Activated CD4-positive, alpha-beta T cell treated with anti-CD3 and anti-CD28 coated beads for 36 hours (primary cell): ENCODE measurements around the gene TEX19. TPM values are rescaled to one million over a fixed set of nuclear protein-coding genes. Genes with fewer than 3 reads are reported as not detected.
"Not testable (repeated sequence)": the region's sequence is repeated elsewhere in the genome, so short reads cannot be mapped to it uniquely, and the experiment has no call there.

Experiments
- ATAC-seq: fragments of 200-7000 bp; cut with Tn5 transposase; one replicate; pipeline ENCODE4 v1.10.0; 2021; ENCODE audit warnings: mild to moderate bottlenecking, moderate library complexity
- CTCF ChIA-PET: fragments of 350-600 bp; sonication (Branson Sonifier 250); formaldehyde crosslinking; loops from one replicate; lab custom pipeline; 2021; ENCODE audit warnings: antibody characterized with exemption; lab: Charles Lee
- POLR2A ChIA-PET: fragments of 350-600 bp; sonication (Branson Sonifier 250); formaldehyde crosslinking; loops from one replicate; lab custom pipeline; 2021; ENCODE audit warnings: antibody characterized with exemption, inconsistent platforms; lab: Charles Lee
- DNase-seq: peaks from one replicate; pipeline ENCODE4 v3.0.0-alpha.2; 2020
- H3K27ac Mint-ChIP-seq: one replicate; pipeline ENCODE4 v1.8.0; 2021; ENCODE audit warnings: mixed read lengths
- H3K27me3 Mint-ChIP-seq: one replicate; pipeline ENCODE4 v1.8.0; 2021; ENCODE audit warnings: mixed read lengths
- H3K36me3 Mint-ChIP-seq: one replicate; pipeline ENCODE4 v1.8.0; 2021; ENCODE audit warnings: low read depth, mixed read lengths
- H3K4me1 Mint-ChIP-seq: one replicate; pipeline ENCODE4 v1.8.0; 2021; ENCODE audit warnings: mixed read lengths
- H3K4me3 Mint-ChIP-seq: one replicate; pipeline ENCODE4 v1.8.0; 2021; ENCODE audit warnings: mild to moderate bottlenecking, moderate library complexity, mixed read lengths
- H3K9me3 Mint-ChIP-seq: one replicate; pipeline ENCODE4 v1.8.0; 2021; ENCODE audit warnings: low read depth, mixed read lengths
- intact Hi-C, 2 experiments: fragments of 100-400 bp; cut with DNase I in 1 of 2; cut with micrococcal nuclease in 1 of 2; formaldehyde crosslinking; loops; one replicate each; pipeline versions ENCODE4 v1.14.2 to v1.15.1; 2022 to 2024; cut with DNase I, micrococcal nuclease
- total RNA-seq, 2 experiments: library from RNA; stranded (reverse); gene quantifications; one replicate each; pipeline ENCODE4 v1.2.3, GENCODE V29; 2021

TEX19 gene
- total RNA-seq, 2 experiments from 2014 or later: not detected

DNA sequence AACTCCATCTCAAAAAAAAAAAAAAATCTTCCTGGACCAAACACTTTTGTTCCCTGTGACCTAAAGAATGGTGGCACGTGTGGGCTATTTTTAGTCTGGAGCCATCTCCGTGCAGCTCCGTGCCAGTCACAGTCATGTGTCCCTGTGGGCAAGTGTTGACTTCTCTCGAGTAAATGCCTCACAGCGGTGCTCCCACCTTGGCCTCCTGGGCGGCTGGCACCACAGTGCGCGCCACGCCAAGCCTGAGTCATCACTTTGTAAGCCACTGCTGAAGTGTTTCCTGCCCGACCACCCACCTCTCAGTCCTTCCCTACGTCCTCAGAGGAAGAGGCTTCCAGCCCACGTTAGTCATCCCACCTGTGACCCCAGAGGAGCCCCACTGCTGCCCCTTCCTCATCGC is 48.2 kb downstream of the TEX19 start:
- ATAC-seq: no peak
- Mint-ChIP-seq H3K9me3 (no peaks in the 10 kb centered on the region), H3K36me3 (peaks cover 19% of the 10 kb centered on the region)

DNA sequence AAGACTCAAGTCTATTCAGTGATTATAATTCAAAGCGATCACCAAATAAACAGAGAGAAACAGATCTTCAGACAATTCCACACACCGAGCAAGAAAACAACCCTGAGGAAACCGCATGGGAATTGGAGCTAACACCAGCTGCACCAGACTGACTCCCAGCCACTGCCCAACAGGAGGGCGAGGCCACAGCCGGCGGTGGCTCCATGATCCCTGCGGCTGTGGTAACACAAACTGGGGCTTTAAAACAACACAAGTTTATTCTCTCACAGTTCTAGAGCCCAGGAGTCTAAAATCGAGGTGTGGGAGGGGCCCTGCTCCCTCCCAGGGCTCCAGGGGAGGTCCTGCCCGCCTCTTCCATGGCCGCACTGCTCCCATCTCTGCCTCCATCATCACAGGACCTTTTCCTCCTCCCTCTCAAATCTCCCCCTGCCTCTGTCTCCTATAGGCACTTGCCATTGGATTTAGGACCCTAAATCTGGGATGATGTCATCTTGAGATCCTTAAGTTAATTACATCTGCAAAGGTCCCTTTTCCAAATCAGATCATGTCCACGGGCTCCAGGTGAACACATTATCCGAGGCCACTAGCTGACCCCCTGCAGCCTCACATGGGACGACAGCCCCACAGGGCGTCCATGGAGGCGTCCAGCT is 49.4 kb downstream of the TEX19 start:
- no peak for DNase-seq
- intact Hi-C loops: no loop called here
- Mint-ChIP-seq H3K4me3 (no peak overlapping the region), H3K36me3 (peaks cover 17% of the 10 kb centered on the region), H3K27me3 (no peaks in the 10 kb centered on the region), H3K4me1 (peaks cover 7% of the 10 kb centered on the region), H3K9me3 (no peaks in the 10 kb centered on the region), H3K27ac (no peak overlapping the region)
- ATAC-seq: no peak
- CTCF ChIA-PET: no interaction called here
- POLR2A ChIA-PET: no interaction called here

More for the DNA sequence above, 48.2 kb downstream of the TEX19 start:
- Mint-ChIP-seq H3K27me3 (no peaks in the 10 kb centered on the region), H3K4me3 (no peak overlapping the region), H3K4me1 (peaks cover 7% of the 10 kb centered on the region), H3K27ac (no peak overlapping the region)
- ChIA-PET CTCF (interaction anchor here (1.1 kb wide), 1 partner anchor 17 kb away, joined by 3 read pairs; no protein-coding TSS in a partner anchor), POLR2A (no interaction called here)
- no peak for DNase-seq
- intact Hi-C loops: no loop called here

DNA sequence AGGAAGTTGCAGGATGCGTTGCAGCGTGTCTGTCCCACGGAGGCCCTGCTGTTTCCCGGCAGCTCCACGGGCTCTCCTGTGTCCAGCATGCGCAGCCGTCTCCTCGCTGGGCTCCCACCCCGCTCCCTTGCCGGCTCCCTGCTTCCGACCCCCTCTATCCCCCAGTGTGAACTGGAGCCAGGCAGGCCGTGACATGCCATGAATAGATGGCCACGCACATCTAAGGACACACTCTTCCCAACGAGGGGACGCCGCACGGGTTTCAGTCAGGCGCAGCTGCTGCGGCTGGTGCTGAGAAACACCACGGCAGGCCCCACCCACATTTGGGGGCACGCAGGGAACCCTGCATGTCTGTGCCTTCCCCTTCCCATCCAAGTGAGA is 49.9 kb downstream of the TEX19 start:
- H3K36me3 Mint-ChIP-seq: peaks cover 15% of the 10 kb centered on the region
- intact Hi-C loops: no loop called here
- H3K9me3 Mint-ChIP-seq: no peaks in the 10 kb centered on the region
- no peak overlapping the region for H3K4me3 Mint-ChIP-seq
- DNase-seq: no peak
- no peaks in the 10 kb centered on the region for H3K27me3 Mint-ChIP-seq
- H3K27ac Mint-ChIP-seq: no peak overlapping the region
- H3K4me1 Mint-ChIP-seq: peaks cover 7% of the 10 kb centered on the region
- ChIA-PET CTCF (interaction anchor here (0.8 kb wide), 1 partner anchor 46 kb away, joined by 3 read pairs; no protein-coding TSS in a partner anchor), POLR2A (no interaction called here)
- no peak for ATAC-seq

DNA sequence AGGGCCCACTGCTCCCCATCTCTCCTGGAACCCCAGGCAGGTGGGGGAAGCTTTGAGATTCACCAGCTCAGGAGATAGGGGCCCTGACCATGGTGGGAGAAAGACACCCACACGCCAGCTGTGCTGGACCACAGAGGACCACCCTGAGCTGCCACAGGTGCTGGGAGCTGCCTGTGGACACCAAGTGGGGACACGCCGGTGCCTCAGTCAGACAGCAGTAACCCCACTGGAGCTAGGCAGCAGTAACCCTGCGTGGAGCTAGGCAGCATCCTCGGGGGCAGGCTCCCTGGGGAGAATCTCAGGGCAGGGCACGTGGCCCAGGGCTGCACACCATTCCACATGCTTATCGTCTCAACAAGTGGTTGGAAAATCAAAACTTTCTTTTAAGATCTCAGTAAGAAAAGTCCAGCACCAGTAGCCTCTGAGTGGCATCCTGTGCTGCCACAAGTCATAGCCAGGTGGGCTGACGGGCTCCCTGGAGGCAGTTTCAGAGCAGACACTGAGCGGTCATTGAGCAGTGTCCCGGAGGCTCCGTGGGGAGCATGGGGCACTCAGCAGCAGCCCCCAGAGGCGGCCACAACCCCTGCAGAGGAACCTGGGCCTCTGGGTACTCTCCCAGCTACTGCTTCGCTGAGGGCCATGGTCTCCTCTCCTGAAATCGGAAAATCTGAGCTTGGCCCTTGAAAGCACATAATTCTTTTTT is 51.1 kb downstream of the TEX19 start:
- Mint-ChIP-seq H3K36me3 (peaks cover 21% of the 10 kb centered on the region), H3K9me3 (no peaks in the 10 kb centered on the region), H3K27me3 (no peaks in the 10 kb centered on the region), H3K4me1 (peaks cover 14% of the 10 kb centered on the region), H3K4me3 (no peak overlapping the region), H3K27ac (no peak overlapping the region)
- no peak for ATAC-seq
- DNase-seq: no peak
- POLR2A ChIA-PET: no interaction called here
- CTCF ChIA-PET: interaction anchor here (0.6 to 0.8 kb wide), 2 partner anchors 14 to 47 kb away, joined by 3 read pairs; no protein-coding TSS in a partner anchor
- intact Hi-C loops: loop anchor here in 1 of 2 experiments (10.0 kb wide), 1 partner anchor 175 kb away; no protein-coding TSS in a partner anchor

DNA sequence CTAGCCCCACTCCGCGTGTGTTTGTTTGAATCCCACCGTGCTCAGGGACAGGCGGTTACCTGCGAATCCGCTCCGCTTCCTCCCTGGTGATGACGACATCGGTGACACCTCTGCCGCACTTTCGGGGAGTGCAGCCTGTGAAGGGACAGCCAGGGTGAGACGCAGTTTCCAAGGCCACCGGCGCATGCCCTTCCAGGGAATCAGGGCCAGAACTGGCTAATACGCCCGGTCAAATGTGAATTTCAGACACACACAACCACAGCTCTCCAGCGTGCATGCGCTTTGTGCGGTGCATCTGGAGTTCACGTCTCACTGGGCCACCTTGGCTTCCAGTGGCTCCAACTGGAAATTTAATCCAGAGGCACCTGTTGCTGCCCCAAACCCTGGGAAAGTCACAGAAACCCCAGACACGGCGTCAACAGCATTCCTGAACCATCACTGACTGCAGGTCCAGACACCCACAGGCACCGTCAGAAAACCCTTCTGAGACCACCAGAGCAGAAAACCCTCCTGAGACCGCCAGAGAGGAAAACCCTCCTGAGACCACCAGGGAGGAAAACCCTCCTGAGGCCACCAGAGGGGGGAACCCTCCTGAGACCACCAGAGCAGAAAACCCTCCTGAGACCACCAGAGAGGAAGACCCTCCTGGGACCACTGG is 52.5 kb downstream of the TEX19 start:
- Mint-ChIP-seq H3K4me1 (peaks cover 15% of the 10 kb centered on the region), H3K27me3 (no peaks in the 10 kb centered on the region), H3K27ac (no peak overlapping the region), H3K9me3 (no peaks in the 10 kb centered on the region), H3K36me3 (peaks cover 20% of the 10 kb centered on the region), H3K4me3 (no peak overlapping the region)
- ATAC-seq: no peak
- ChIA-PET CTCF (no interaction called here), POLR2A (no interaction called here)
- no peak for DNase-seq
- intact Hi-C loops: loop anchor here in 1 of 2 experiments (10.0 kb wide), 1 partner anchor 177 kb away; no protein-coding TSS in a partner anchor

DNA sequence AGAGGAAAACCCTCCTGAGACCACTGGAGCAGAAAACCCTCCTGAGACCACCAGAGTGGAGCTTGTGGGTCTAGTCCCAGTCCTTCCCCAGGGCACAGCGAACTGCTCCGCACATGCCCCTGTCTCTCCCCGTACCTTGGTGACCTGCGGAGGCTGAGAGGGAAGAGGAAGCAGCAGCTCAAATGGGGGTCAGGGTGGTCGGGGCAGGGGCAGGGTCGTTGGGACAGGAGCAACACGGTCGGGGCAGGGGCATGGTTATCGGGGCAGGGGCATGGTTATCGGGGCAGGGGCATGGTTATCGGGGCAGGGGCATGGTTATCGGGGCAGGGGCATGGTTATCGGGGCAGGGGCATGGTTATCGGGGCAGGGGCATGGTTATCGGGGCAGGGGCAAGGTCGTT is 53.0 kb downstream of the TEX19 start:
- Mint-ChIP-seq H3K36me3 (peaks cover 20% of the 10 kb centered on the region), H3K4me1 (peaks cover 15% of the 10 kb centered on the region)
- H3K9me3 Mint-ChIP-seq, ATAC-seq, DNase-seq, H3K27ac Mint-ChIP-seq, H3K27me3 Mint-ChIP-seq, H3K4me3 Mint-ChIP-seq, CTCF ChIA-PET, POLR2A ChIA-PET: not testable (repeated sequence)
- intact Hi-C loops: loop anchor here in 1 of 2 experiments (10.0 kb wide), 1 partner anchor 177 kb away; no protein-coding TSS in a partner anchor

DNA sequence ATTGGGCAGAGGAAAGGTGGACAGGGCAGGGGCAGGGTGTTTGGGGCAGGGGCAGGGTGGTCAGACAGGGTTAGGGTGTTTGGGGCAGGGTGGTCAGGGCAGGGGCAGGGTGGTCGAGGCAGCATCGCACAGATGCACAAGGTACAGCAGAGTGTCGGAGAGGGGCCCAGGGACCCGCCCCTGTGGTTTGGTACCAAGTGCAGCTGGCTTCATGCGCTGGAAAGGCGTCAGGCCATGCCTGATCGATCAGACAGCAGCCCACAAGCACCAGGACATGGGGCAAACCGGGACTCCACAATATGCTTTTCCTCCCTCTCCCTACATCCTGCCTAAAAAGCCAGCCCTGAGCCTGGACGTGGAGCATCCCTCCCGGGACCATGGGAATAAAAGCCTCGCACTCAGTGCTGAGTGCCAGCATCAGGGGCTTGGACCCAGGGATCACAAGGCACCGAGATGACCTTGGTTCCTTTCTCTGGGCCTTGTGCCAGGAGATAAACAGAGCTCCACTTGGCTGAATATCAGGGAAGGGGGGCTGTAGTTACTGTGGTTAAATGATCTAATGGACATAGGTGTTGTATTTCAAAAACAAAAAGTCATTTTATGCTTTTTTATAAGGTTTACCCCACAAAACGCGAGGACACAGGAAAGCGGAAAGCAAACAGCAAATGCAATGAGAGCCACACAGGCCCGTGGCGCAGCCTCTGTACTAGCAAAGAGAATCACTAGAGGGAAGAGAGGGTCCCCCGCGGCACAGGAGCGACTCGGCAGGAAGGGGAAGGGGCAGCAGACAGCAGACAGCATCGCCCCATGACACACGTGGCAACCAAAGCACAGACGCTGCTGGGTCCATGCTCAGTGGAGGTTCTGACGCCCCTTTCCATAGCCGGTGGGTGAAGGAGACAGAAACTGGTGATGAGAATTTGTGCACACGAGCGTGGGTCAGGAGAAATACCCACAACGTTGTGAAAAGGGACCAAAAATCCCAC is 53.8 kb downstream of the TEX19 start:
- peaks cover 8% of the 10 kb centered on the region for H3K4me1 Mint-ChIP-seq
- CTCF ChIA-PET: interaction anchor here (1.4 kb wide), 1 partner anchor 62 kb away, joined by 4 read pairs; no protein-coding TSS in a partner anchor
- no peak for ATAC-seq
- peaks cover 20% of the 10 kb centered on the region for H3K36me3 Mint-ChIP-seq
- no peak overlapping the region for H3K27ac Mint-ChIP-seq
- DNase-seq: no peak
- H3K4me3 Mint-ChIP-seq: no peak overlapping the region
- intact Hi-C loops: loop anchor here in 1 of 2 experiments (10.0 kb wide), 1 partner anchor 178 kb away; no protein-coding TSS in a partner anchor
- no peaks in the 10 kb centered on the region for H3K9me3 Mint-ChIP-seq
- POLR2A ChIA-PET: no interaction called here
- H3K27me3 Mint-ChIP-seq: no peaks in the 10 kb centered on the region

Other genes with a start within 250 kb of the TEX19 start
- 10 to 100 TPM; 41.6 to 43.8 TPM for gene CCDC57, start 146.4 kb upstream of the TEX19 start, total RNA-seq
- gene SLC16A3, start 130.2 kb upstream of the TEX19 start, total RNA-seq: 100 to 1,000 TPM in 1 of 2 experiments, 10 to 100 TPM in 1; 93.2 to 157 TPM
- 100 to 1,000 TPM; 118 to 182 TPM for gene CSNK1D, start 85.5 kb upstream of the TEX19 start, total RNA-seq
- 100 to 1,000 TPM; 614 to 725 TPM for gene CD7, start 41.6 kb upstream of the TEX19 start, total RNA-seq
- gene SECTM1, start 25.5 kb upstream of the TEX19 start, total RNA-seq: 10 to 100 TPM in 1 of 2 experiments, 1 to 10 TPM in 1; 9.0 to 10.9 TPM
- gene UTS2R, start 12.5 kb downstream of the TEX19 start, total RNA-seq: not detected
- gene HEXD, start 59.1 kb downstream of the TEX19 start, total RNA-seq: 10 to 100 TPM; 23.3 to 26.0 TPM
- gene OGFOD3, start 59.3 kb downstream of the TEX19 start, total RNA-seq: 10 to 100 TPM; 20.0 to 22.3 TPM
- gene CYBC1, start 91.5 kb downstream of the TEX19 start, total RNA-seq: 100 to 1,000 TPM; 286 to 329 TPM
- gene NARF, start 99.5 kb downstream of the TEX19 start, total RNA-seq: 10 to 100 TPM; 65.4 to 85.9 TPM
- gene FOXK2, start 160.5 kb downstream of the TEX19 start, total RNA-seq: 10 to 100 TPM; 58.1 to 75.4 TPM